CD4-positive, alpha-beta T cell treated with Interleukin-12 subunit alpha and Interleukin-12 subunit beta, for 1 hour (primary cell): Measurements from ENCODE around the gene GSAP.

Experiments
- DNase-seq: peaks from one replicate; pipeline ENCODE4 v3.0.0-alpha.2; 2020

GSAP gene

GRCh38 chr7:77326131-77326530 lies 90.0 kb downstream of the GSAP start:
- DNase-seq, result no peak

- DNase-seq, result no peak
Observed at GRCh38 chr7:77321300-77321699, 94.8 kb downstream of the GSAP start.

GRCh38 chr7:77320714-77321113 lies 95.4 kb downstream of the GSAP start:
- DNase-seq, result no peak

- no peak for DNase-seq
Observed at GRCh38 chr7:77320137-77320536, 96.0 kb downstream of the GSAP start.

GRCh38 chr7:77318019-77318418 lies 98.1 kb downstream of the GSAP start:
- DNase-seq, result no peak

GRCh38 chr7:77316219-77316978 lies 99.8 kb downstream of the GSAP start:
- no peak for DNase-seq

- DNase-seq, result no peak
Observed at GRCh38 chr7:77315182-77315591, 101.0 kb downstream of the GSAP start.

- no peak for DNase-seq
Observed at GRCh38 chr7:77313876-77314480, 102.2 kb downstream of the GSAP start.

GRCh38 chr7:77313085-77313484 lies 103.1 kb downstream of the GSAP start:
- no peak for DNase-seq

- no peak for DNase-seq
Observed at GRCh38 chr7:77310982-77311381, 105.2 kb downstream of the GSAP start.

- DNase-seq, result no peak
Observed at GRCh38 chr7:77309714-77310220, 106.4 kb downstream of the GSAP start.

- DNase-seq, result no peak
Observed at GRCh38 chr7:77308792-77309191, 107.4 kb downstream of the GSAP start.

- DNase-seq, result no peak
Observed at GRCh38 chr7:77306231-77307067, 109.7 kb downstream of the GSAP start.

GRCh38 chr7:77295549-77295948 lies 120.6 kb downstream of the GSAP start:
- no peak for DNase-seq

- DNase-seq, result no peak
Observed at GRCh38 chr7:77293046-77293445, 123.1 kb downstream of the GSAP start.

GRCh38 chr7:77290425-77290824 lies 125.7 kb downstream of the GSAP start:
- no peak for DNase-seq

GRCh38 chr7:77289387-77289786 lies 126.8 kb downstream of the GSAP start:
- no peak for DNase-seq

GRCh38 chr7:77288676-77289320 lies 127.4 kb downstream of the GSAP start:
- no peak for DNase-seq

- no peak for DNase-seq
Observed at GRCh38 chr7:77284616-77285015, 131.5 kb downstream of the GSAP start.

- DNase-seq, result no peak
Observed at GRCh38 chr7:77284005-77284404, 132.1 kb downstream of the GSAP start.

GRCh38 chr7:77282897-77283296 lies 133.3 kb downstream of the GSAP start:
- DNase-seq, result no peak

GRCh38 chr7:77281780-77282478 lies 134.2 kb downstream of the GSAP start:
- no peak for DNase-seq
